Measurements from ENCODE around the gene GRK5. TPM values are rescaled to one million over a fixed set of nuclear protein-coding genes. Genes with fewer than 3 reads are reported as not detected.

GRK5 gene
- total RNA-seq, 2 donors from 2014 or later = 13.9 to 28.5 TPM

DNA sequence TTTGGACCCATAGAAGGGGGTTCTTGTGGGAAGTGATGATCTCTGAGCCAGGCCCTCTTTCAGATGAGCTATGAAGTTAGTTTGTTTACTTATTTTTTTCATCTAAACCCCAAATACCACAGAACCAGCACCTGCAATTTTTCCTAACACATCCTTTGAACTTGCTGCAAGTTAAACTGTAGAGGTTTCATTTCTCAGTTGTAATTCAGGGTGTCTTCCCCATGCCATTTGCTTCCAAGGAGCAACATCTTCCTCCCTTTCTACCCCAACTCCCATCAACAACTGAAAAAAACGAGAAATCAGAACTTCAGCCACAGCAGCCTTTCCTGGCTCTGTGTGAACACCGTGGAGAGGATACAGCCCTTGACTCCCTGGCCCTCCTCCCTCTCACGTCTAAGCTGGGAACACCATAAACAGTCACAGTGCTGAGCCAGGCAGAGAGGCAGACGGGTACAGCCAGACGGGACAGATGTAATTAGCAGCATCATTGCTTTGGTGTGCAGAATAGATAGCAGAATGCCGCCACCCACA lies 271.5 kb downstream of the GRK5 start:
- Mint-ChIP-seq H3K4me3 (peak overlapping the region; percentile 85), H3K27ac (peak overlapping the region; percentile 88), H3K27me3 (no peaks in the 10 kb centered on the region), H3K36me3 (ENCODE audit: low read depth) (no peaks in the 10 kb centered on the region), H3K4me1 (peaks cover 29% of the 10 kb centered on the region)
- no peaks in the 10 kb centered on the region for H3K9me3 ChIP-seq (ENCODE audit: control insufficient read depth, low read length, poor library complexity, severe bottlenecking)
- ATAC-seq = peak; percentile 66
- no peak for DNase-seq

DNA sequence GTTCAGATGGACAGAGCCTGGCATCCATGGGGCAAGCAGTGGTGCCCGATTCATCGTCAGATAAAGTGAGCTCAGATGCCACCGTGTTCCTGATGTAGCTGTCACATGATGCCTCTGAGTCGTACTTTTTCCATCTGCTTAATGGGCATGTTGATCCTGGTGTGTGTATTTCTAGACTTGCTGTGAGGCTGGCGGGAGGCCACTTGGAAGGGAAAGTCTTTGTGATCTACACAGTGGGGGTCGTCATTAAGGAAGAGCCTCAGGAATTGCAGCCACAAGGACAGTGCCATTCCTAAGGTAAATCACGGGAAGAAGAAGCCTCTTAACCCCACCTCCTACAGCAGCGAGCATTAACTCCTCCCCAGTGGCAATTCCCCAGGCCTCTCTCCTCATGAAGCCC lies 272.2 kb downstream of the GRK5 start:
- peak overlapping the region; percentile 85 for H3K4me3 Mint-ChIP-seq
- H3K27ac Mint-ChIP-seq = no peak overlapping the region
- H3K36me3 Mint-ChIP-seq (ENCODE audit: low read depth) = no peaks in the 10 kb centered on the region
- no peak for DNase-seq
- no peaks in the 10 kb centered on the region for H3K27me3 Mint-ChIP-seq
- ATAC-seq = no peak
- no peaks in the 10 kb centered on the region for H3K9me3 ChIP-seq (ENCODE audit: control insufficient read depth, low read length, poor library complexity, severe bottlenecking)
- peaks cover 28% of the 10 kb centered on the region for H3K4me1 Mint-ChIP-seq

DNA sequence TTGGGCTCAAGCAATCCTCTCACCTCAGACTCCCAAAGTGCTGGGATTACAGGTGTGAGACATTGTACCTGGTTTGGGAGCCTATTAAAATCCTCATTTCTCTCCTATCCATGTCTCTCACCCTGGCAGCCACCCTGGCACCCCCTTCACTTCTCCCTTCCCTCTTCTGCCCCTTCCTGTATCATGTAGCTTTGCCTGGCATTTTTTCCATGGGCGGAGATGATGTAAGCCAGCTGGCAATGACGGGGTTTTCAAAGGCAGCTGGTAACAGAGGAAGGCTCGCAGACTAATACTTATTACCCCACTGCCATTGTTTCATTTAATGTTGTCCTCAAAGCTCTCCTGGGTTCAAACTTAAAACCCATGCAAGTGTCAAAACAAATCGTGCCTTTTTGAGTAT lies 273.3 kb downstream of the GRK5 start:
- H3K36me3 Mint-ChIP-seq (ENCODE audit: low read depth) = no peaks in the 10 kb centered on the region
- no peak for ATAC-seq
- DNase-seq = no peak
- no peak overlapping the region for H3K4me3 Mint-ChIP-seq
- no peaks in the 10 kb centered on the region for H3K9me3 ChIP-seq (ENCODE audit: control insufficient read depth, low read length, poor library complexity, severe bottlenecking)
- peak overlapping the region; percentile 27 for H3K27ac Mint-ChIP-seq
- no peaks in the 10 kb centered on the region for H3K27me3 Mint-ChIP-seq
- H3K4me1 Mint-ChIP-seq = peaks cover 26% of the 10 kb centered on the region

DNA sequence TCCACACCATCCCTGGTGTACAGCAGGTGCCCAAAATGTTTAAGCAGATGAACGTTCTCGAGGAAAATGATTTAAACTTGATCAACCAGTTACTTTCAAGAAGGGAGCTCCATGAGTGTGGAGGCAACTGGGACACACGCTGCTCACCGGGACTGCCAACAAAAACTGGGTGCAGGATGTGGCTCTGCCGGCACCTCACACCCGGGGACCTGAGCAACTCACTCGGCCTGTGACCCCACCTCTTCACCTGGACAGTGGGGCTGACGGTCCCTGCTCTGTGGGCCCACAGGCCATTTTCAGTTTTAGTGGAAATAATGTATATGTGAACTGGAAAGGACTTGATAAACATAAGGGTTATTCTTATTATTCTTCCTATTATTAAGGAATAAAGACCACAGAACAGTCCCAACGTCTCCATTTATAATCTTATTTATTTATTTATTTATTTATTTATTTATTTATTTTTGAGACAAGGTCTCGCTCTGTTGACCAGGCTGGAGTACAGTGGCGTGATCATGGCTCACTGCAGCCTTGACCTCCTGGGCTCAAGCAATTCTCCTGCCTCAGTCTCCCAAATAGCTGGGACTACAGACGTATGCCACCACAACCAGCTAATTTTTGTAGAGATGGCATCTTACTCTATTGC lies 274.5 kb downstream of the GRK5 start:
- H3K27me3 Mint-ChIP-seq = no peaks in the 10 kb centered on the region
- H3K27ac Mint-ChIP-seq = no peak overlapping the region
- H3K9me3 ChIP-seq (ENCODE audit: control insufficient read depth, low read length, poor library complexity, severe bottlenecking) = no peaks in the 10 kb centered on the region
- no peaks in the 10 kb centered on the region for H3K36me3 Mint-ChIP-seq (ENCODE audit: low read depth)
- H3K4me1 Mint-ChIP-seq = peaks cover 23% of the 10 kb centered on the region
- DNase-seq (no peak), ATAC-seq (no peak)
- no peak overlapping the region for H3K4me3 Mint-ChIP-seq

DNA sequence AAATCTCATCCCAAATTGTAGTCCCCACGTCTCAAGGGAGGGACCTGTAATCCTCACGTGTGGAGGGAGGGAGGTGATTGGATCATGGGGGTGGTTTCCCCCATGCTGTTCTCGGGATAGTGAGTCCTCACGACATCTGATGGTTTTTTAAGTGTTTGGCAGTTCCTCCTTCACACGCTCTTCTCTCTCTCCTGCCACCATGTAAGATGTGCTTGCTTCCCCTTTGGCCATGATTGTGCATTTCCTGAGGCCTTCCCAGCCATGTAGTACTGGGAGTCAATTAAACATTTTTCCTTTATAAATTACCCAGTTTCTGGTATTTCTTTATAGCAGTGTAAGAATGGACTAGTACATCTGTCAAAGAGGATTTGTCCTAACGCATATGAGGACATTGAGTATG lies 275.6 kb downstream of the GRK5 start:
- no peak overlapping the region for H3K4me3 Mint-ChIP-seq
- H3K27ac Mint-ChIP-seq = peak overlapping the region; percentile 19
- no peaks in the 10 kb centered on the region for H3K9me3 ChIP-seq (ENCODE audit: control insufficient read depth, low read length, poor library complexity, severe bottlenecking)
- no peak for DNase-seq
- H3K27me3 Mint-ChIP-seq = no peaks in the 10 kb centered on the region
- no peaks in the 10 kb centered on the region for H3K36me3 Mint-ChIP-seq (ENCODE audit: low read depth)
- peaks cover 15% of the 10 kb centered on the region for H3K4me1 Mint-ChIP-seq
- no peak for ATAC-seq

DNA sequence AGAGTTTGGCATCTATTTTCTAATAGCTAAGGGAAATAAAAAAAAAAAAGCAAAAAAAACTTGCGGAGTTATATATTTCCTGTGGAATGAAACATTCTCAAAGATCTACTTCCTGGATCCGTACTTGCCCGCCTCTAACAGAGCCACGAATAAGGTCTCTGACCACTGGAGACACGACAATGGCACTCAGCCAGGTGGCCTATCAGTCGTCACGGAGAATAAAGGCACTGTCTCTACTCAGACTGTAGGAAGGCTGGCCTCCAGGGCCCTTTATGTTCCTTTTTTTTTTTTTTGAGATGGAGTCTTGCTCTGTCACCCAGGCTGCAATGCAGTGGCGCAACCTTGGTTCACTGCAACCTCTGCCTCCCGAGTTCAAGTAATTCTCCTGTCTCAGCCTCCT lies 276.5 kb downstream of the GRK5 start:
- no peak overlapping the region for H3K4me3 Mint-ChIP-seq
- H3K4me1 Mint-ChIP-seq = peaks cover 8% of the 10 kb centered on the region

DNA sequence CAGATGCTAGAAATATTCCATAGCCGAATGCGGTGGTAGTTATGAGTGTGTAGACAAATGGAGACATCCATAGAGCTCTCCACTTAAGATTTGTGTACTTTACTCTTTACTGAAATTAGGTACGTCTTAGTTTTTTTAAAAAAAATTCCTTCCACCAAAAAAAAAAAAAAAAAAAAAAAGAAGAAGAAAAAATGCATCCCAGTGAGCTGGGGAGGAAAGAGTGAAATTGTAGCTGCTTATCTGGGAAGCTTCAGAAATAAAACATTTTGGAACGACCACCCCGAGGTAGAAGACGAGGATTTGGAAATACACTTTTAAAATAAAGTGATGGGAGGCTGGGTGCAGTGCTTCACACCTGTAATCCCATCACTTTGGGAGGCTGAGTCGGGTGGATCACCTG lies 281.3 kb downstream of the GRK5 start:
- H3K9me3 ChIP-seq (ENCODE audit: control insufficient read depth, low read length, poor library complexity, severe bottlenecking) = no peaks in the 10 kb centered on the region
- Mint-ChIP-seq H3K36me3 (ENCODE audit: low read depth) (no peaks in the 10 kb centered on the region), H3K27me3 (no peaks in the 10 kb centered on the region), H3K27ac (peak overlapping the region; percentile 87), H3K4me3 (peak overlapping the region; percentile 9), H3K4me1 (peaks cover 11% of the 10 kb centered on the region)
- ATAC-seq (no peak), DNase-seq (no peak)

More for the DNA sequence above, 276.5 kb downstream of the GRK5 start:
- no peaks in the 10 kb centered on the region for H3K36me3 Mint-ChIP-seq (ENCODE audit: low read depth)
- no peak for ATAC-seq
- no peak for DNase-seq
- no peaks in the 10 kb centered on the region for H3K27me3 Mint-ChIP-seq
- no peak overlapping the region for H3K27ac Mint-ChIP-seq
- H3K9me3 ChIP-seq (ENCODE audit: control insufficient read depth, low read length, poor library complexity, severe bottlenecking) = no peaks in the 10 kb centered on the region

DNA sequence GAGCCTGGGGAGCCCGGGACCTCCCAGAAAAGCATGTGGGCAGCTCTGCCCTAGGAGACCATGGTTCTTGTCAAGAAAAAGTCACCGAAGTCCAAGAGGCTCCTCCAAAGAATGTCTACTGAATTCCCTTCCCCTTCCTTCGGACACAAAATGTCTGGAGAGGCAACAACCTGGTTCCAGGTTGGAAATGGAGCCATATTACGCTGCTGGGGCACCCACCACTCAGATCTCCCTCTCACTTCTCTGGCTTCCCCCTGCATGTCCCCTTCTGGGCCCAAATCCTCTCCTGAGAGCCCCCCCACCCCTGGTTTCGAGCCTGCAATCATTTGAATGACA lies 282.6 kb downstream of the GRK5 start:
- no peak for ATAC-seq
- Mint-ChIP-seq H3K4me3 (peak overlapping the region; percentile 63), H3K27ac (peak overlapping the region; percentile 87), H3K4me1 (peaks cover 22% of the 10 kb centered on the region), H3K27me3 (no peaks in the 10 kb centered on the region), H3K36me3 (ENCODE audit: low read depth) (no peaks in the 10 kb centered on the region)
- no peak for DNase-seq
- no peaks in the 10 kb centered on the region for H3K9me3 ChIP-seq (ENCODE audit: control insufficient read depth, low read length, poor library complexity, severe bottlenecking)

DNA sequence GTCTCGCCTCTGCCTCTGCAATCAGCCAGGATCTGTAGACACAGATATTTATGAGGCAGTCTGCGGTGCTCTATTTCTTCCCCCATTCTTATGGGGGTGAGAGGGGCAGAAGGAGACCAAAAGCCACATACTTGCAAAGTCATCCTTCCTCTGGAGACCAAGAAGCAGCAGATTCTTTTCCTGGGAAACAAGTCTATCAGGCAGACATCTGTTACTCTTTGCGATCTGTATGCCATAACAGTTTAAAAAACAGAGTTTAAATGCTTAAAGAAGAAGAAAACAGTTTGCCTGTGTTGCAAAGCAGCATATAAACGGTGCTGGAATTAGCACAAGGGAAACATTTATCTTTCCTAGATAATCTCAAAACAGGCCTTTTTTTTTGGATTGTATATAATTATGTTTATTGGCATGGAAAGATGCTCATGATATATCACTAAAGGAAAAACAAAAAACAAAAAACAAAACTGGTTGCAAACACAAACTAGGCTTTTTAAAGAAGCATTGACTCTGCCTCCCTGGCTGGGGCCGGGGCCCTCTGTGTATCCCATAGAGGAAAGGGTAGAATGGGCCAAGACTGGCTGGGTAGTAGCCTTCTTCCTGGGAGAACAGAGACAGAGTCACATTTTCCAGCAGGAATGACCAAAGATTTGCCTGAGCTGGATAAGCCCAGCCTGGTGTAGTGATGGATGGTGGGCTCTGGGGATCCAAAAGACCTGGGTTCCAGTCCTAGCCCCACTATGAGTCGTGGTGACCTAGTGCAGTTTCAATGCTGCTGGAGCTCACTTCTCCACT lies 284.8 kb downstream of the GRK5 start:
- H3K4me1 Mint-ChIP-seq = peaks cover 32% of the 10 kb centered on the region
- peak overlapping the region; percentile 84 for H3K27ac Mint-ChIP-seq
- no peaks in the 10 kb centered on the region for H3K36me3 Mint-ChIP-seq (ENCODE audit: low read depth)
- no peaks in the 10 kb centered on the region for H3K9me3 ChIP-seq (ENCODE audit: control insufficient read depth, low read length, poor library complexity, severe bottlenecking)
- no peak overlapping the region for H3K4me3 Mint-ChIP-seq
- no peaks in the 10 kb centered on the region for H3K27me3 Mint-ChIP-seq
- DNase-seq = no peak
- no peak for ATAC-seq

DNA sequence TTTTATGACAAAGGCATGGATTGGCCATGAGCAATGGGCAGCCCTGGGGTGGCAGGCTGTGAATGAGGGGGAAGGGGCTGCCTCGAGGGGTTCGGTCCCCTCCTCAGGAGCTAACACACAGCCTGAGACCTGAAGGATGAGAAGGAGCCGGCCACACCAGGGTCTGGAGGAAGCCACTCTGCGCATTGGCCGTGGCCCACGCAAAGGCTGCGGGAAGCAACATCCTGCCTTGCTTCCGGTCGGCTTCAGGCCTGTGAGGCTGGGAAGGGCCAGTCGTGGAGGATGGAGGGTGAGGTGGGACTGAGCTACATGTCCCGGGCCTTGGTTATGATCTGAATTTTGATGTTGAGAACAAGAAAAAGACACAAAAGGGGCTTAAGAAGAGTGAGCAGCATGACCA lies 285.8 kb downstream of the GRK5 start:
- Mint-ChIP-seq H3K4me1 (peaks cover 32% of the 10 kb centered on the region), H3K27ac (peak overlapping the region; percentile 84)
- ATAC-seq = no peak

DNA sequence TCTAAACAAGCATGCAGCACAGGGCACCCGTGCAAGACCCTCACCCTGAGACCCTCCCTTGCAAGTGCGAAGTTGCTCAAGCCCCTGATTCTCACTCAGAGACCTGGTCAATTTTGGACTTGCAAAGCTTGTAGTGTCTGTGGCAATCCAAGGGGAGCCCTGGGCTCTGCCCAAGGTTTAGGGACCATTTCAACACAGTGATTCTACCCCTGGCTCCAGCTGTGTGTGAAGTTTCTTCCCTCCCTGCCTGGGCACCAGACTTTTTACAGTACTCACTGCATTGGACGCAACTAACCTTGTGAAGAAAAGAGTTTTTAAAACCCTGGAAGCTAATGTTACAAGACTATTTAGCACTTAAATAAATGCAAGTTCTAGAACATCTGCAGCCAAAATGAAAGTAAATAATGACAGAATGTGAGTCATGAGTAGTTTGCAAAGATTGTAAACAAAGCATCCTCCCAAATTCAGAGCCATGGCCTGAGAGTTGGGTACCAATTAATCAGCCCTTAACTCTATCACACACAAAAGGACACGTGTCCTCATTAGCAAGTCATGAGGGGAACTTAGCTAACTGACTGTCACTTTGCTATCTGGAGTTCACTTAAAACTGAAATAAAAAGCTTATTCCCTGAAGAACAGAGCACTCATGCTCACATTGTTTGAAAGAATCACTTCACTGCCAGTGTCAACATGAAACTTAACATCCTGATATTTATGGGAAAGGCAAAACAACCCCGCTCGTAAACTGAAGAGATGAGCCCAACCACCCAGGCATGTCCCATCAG lies 287.1 kb downstream of the GRK5 start:
- no peaks in the 10 kb centered on the region for H3K9me3 ChIP-seq (ENCODE audit: control insufficient read depth, low read length, poor library complexity, severe bottlenecking)
- ATAC-seq = no peak
- no peak for DNase-seq
- Mint-ChIP-seq H3K4me3 (peak overlapping the region; percentile 21), H3K4me1 (peaks cover 40% of the 10 kb centered on the region), H3K36me3 (ENCODE audit: low read depth) (no peaks in the 10 kb centered on the region), H3K27ac (peak overlapping the region; percentile 84), H3K27me3 (no peaks in the 10 kb centered on the region)

More for the DNA sequence above, 285.8 kb downstream of the GRK5 start:
- DNase-seq = no peak
- H3K27me3 Mint-ChIP-seq = no peaks in the 10 kb centered on the region
- no peaks in the 10 kb centered on the region for H3K36me3 Mint-ChIP-seq (ENCODE audit: low read depth)
- peak overlapping the region; percentile 50 for H3K4me3 Mint-ChIP-seq
- H3K9me3 ChIP-seq (ENCODE audit: control insufficient read depth, low read length, poor library complexity, severe bottlenecking) = no peaks in the 10 kb centered on the region

DNA sequence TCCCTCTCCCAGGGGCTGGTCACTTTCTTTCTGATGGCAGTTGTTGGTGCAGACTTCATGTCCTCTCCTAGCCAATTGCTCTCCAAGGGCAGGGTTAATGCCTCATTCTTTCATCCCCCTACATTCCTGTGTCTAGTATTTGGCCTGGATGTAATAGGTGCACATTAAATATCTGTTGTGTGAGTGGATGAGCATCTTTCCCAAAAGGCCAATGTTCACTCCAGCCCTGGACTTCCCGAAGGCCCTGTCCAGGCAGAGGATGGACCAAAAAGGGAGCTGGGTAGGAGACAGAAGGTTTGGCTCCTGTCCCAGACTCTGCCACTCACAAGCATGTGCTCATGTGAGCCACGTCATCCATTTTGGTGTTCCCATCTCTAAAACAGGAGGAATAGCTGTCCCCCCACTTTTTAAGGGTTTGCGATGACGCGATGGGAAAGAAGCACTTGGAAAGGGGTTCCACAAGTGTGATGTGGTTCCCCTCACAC lies 287.7 kb downstream of the GRK5 start:
- DNase-seq = no peak
- Mint-ChIP-seq H3K27ac (peak overlapping the region; percentile 84), H3K4me3 (no peak overlapping the region), H3K4me1 (peaks cover 37% of the 10 kb centered on the region), H3K36me3 (ENCODE audit: low read depth) (no peaks in the 10 kb centered on the region), H3K27me3 (no peaks in the 10 kb centered on the region)
- ATAC-seq = no peak
- H3K9me3 ChIP-seq (ENCODE audit: control insufficient read depth, low read length, poor library complexity, severe bottlenecking) = no peaks in the 10 kb centered on the region

DNA sequence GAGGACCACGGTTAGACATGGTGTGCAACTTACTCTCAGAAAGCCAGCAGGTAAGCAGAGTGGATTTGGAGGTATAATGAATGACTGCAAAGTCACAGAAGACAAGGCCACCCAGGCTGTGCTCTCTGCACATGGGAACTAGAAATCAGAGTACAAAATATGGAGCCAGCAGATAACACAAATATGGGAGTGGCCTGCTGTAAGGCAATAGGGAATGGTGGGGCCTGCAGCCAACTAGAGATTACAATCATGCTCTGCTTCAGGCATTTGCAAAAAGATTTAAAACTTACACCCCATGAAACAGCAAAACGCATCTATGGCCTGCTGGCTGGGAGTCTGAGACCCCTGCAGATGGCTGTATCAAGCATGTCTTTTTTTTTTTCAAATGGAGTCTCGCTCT lies 288.2 kb downstream of the GRK5 start:
- no peaks in the 10 kb centered on the region for H3K9me3 ChIP-seq (ENCODE audit: control insufficient read depth, low read length, poor library complexity, severe bottlenecking)
- DNase-seq = no peak
- no peak overlapping the region for H3K4me3 Mint-ChIP-seq
- peaks cover 40% of the 10 kb centered on the region for H3K4me1 Mint-ChIP-seq
- H3K27ac Mint-ChIP-seq = peak overlapping the region; percentile 84
- H3K27me3 Mint-ChIP-seq = no peaks in the 10 kb centered on the region
- no peak for ATAC-seq
- no peaks in the 10 kb centered on the region for H3K36me3 Mint-ChIP-seq (ENCODE audit: low read depth)

All from T-helper 17 cell (primary cell).